ENCODE results near the gene MAPKBP1. TPM values are rescaled to one million over a fixed set of nuclear protein-coding genes. Genes with fewer than 3 reads are reported as not detected.
A peak's percentile ranks its signal among the peaks of the same experiment; 100 is the strongest.
"Not testable (repeated sequence)": the region's sequence is repeated elsewhere in the genome, so short reads cannot be mapped to it uniquely, and the experiment has no call there.

MAPKBP1 gene
- total RNA-seq, 1 donor from 2014 or later: 19.4 TPM

DNA sequence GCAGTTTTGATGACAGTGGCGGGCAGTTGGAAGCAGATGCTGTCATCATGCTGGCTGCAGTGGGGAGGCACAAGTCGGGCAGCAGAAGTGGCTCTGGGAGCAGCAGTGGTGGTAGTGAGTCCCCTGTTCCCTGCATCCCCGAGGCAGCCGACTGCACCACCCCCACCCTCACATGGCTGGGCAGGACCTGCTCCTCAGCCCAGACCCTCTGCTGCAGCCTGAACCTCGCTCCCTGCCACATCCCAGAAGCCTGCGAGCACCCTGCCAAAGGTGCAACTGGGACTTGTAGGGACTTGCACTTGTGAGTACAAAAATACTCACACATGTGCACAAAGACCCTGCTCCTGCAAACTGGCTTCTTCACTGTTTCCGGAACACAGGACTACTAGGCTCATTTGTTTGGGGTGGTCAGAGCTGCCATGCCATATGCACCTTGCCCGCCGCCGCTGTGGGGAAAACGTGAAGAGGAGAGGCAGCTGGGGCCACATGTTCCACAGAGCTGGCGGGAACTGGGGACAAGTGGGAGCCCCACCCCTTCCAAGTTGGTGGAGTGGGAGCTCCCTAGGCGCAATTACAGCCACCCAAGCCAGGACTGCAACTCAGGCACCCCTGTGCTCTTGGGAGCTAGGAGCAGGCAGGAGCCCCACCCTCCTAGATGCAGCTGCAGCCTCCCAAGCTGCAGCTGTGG, 55.8 kb downstream of the MAPKBP1 start:
- no peak for DNase-seq

DNA sequence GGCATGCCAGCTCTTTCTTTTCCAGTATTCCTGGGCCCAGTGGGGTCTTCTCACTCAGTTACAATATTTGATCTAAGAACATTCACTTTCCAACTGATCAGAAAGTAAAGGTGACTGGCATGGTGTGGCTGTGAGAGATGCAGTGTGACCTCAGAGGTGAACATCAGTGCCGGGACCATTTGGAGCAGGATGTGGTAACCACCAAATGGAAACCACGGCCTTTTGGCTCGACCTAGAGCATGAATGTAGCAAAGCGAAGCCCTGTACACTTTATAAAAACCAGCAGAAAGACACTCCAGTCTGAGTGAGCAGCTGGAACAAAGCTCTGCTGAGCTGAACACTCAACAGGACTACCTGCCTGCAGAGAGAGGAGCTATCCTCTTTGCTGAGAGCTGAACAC, 57.0 kb downstream of the MAPKBP1 start:
- DNase-seq: not testable (repeated sequence)

DNA sequence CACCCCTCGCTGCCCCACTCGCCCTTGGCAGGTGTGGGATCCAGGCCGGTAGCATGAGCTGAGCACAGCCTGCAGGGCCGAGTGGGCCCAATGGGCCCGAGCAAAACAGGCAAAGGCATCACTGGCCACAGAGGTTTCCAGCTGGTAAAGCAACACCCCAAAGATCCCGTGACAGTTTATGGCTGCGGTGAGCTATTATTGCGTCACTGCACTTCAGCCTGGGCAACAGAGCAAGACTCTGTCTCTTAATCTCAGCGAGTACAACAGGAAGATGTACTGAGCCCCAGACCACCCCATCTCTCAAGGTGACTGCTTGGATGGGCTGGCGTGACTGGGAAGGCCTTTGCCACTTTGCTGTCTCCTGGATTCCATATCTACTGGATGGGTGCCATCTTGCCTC, 57.9 kb downstream of the MAPKBP1 start:
- DNase-seq: no peak

GRCh38 chr15:41832875-41833274, 58.6 kb downstream of the MAPKBP1 start:
- peak; percentile 29 for DNase-seq

DNA sequence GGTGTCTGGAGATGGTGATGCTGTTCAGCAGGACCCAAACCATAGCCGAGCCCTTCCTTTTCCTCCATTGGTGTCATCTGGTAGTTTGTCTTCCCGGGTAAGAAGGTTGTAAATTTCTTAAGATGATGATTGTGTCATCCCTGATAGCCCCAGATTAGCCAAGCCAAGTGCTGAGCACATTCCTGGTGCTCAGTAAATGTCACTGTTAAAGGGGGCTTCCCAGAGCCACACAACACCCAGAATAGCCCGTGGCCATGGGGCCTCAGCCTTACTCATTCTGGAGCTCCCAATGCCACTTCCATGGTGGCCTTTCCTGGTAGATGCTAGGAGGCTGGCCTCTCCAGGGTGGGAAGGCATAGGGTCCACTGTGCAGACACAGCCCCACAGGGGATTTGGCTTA, 59.8 kb downstream of the MAPKBP1 start:
- no peak for DNase-seq

GRCh38 chr15:41836073-41836472, 61.8 kb downstream of the MAPKBP1 start:
- no peak for DNase-seq

- no peak for DNase-seq
These were observed 62.6 kb downstream of the MAPKBP1 start for GRCh38 chr15:41836713-41837454.

GRCh38 chr15:41838400-41838897, 64.2 kb downstream of the MAPKBP1 start, which contains the start of gene PLA2G4B:
TSS of gene PLA2G4B (plus strand) at chr15:41838847. CDS start at chr15:41838914, 67 bp downstream.
- no peak for DNase-seq

- DNase-seq: no peak
These were observed 65.7 kb downstream of the MAPKBP1 start for GRCh38 chr15:41839781-41840491.

GRCh38 chr15:41840673-41841072, 66.4 kb downstream of the MAPKBP1 start:
- DNase-seq: no peak

DNA sequence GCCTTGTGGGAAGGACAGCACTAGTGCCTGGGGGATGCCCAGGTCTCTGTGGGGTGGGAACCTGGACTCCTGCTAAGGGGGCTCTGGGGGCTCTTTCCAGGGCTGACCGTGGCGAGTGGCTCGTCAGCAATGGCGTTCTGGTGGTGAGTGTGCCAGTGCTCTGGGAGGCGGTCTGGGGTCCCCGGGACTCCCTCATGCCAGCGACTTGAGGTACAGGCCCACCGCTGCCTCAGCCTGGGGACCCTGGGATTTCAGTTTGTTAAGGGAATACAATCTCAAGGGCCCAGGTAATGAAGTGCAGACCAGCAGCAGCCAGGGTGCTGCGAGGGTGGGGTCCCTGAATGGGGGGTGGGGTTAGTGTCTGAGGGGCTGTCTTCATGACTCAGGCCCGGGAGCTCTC, 66.8 kb downstream of the MAPKBP1 start:
- DNase-seq: no peak

DNA sequence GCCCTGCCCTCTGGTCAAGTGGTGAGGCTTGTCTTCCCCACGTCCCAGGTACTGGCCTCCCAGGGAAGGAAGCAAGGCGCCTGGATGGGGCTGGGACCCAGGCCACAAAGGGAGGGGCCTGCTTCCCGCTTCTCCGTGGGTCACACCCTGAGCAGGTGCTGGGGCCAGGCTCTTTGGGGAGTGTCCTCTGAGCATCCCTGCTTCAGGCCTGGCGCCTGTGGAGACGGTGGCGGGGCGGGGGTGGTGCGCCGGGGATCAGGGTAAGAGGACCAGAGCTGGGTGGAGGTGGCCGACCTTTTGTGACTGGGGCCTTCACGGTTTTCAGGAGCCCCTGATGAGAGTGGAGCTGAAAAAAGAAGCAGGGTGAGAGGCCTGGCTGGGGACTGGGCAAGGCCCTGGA, 67.9 kb downstream of the MAPKBP1 start:
- no peak for DNase-seq

GRCh38 chr15:41843571-41843970, 69.3 kb downstream of the MAPKBP1 start:
- no peak for DNase-seq

- DNase-seq: no peak
These were observed 70.5 kb downstream of the MAPKBP1 start for GRCh38 chr15:41844814-41845213.

- no peak for DNase-seq
These were observed 72.9 kb downstream of the MAPKBP1 start for GRCh38 chr15:41847206-41847605.

GRCh38 chr15:41847981-41848380, 73.7 kb downstream of the MAPKBP1 start:
- DNase-seq: no peak

DNA sequence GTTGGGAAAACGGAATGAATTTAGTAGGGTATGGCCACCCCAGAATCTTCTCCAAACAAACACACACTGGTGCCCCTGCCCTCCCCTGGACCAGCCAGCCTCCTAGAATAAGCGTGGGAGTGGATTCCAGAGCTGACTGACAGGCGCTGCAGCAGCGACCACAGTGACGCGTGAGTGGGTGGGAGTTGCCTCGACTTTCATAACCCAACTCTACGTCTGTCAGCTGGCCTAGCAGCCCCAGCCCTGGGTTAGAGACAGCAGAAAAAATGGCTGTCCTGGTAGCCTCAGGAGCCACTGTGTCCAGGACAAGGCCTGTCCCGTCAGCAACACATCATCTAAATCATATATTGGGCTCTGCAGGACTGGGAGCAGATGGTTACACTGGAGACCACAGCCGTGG, 74.3 kb downstream of the MAPKBP1 start:
- no peak for DNase-seq

DNA sequence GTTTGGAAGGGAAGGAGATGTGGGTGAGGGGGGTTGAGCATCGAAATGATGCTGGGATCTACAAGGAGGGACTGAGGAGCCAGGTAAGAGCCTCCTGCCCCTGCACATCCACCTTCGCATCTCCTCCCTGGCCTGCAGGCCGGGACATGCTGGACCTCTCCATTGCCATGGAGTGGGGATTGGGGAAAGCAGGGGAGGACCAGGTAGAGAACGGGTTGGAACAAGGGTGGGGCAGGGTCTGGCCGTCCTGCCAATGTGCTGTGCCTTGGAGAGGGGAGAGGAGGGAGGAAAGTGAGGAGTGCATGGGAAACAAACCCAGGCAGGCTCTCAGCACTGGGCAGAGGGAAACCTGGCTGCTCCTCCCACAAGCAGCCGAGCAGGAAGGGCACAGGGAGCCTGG, 74.9 kb downstream of the MAPKBP1 start:
- no peak for DNase-seq

GRCh38 chr15:41849861-41850260, 75.6 kb downstream of the MAPKBP1 start:
- no peak for DNase-seq

- DNase-seq: no peak
These were observed 76.3 kb downstream of the MAPKBP1 start for GRCh38 chr15:41850482-41851166.

DNA sequence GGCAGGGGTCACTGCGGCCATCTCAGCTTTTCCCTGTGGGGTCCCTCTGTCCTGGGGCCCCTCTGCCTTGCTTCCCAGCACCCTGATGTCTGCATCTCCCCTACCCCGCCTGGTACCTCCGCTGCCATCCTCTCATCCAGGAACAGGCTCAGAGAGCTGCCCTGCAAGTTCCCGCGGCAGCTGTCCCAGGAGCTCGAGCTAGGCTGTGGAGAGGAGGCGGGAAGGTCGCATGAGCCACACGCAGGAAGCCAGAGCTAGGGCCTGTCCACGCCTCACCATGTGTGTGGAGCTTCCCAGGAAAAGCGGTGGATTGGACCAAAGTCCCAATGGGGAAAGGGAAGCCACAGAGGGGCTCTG, 76.9 kb downstream of the MAPKBP1 start:
- DNase-seq: no peak

GRCh38 chr15:41851755-41852370, 77.6 kb downstream of the MAPKBP1 start:
- no peak for DNase-seq

All from dermis blood vessel endothelial cell (primary cell).